ENCODE results near the gene TBK1.

The TBK1 gene

DNA sequence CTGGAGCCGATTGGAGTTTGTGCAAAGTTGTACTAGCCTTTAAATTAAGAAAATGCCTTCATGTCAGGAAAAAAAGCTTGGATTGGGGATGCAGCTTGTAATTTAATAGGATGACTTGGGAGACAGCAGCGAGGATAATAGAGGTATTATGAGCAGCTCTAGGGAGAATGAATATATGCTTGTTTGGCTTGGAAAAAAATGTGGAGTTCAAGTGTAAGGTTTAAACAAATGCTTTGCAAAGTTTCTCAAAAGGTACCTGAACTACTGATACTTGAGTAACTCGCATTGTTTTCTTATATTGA lies 93.1 kb downstream of the TBK1 start:
- no peak for DNase-seq (ENCODE audit: low spot score)

GRCh38 chr12:64549108-64549507 lies 97.2 kb downstream of the TBK1 start:
- no peak for DNase-seq (ENCODE audit: low spot score)

DNA sequence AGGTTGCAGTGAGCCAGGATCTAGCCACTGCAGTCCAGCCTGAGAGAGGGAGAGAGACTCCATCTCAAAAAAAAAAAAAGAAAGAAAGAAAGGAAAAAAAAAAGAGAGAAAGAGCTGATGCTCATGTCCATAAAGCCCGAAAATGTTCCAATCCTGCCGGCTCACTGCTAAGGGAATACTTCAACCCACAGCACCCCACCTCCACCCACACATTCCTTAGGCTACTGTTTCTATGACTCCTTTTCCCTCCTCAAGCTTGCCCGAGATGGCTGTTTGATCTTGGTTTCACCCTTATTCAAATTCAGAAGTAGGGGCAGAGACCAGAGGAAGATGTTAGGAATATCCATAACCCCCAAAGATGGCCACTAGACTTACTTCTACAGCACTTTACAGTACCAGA lies 98.8 kb downstream of the TBK1 start:
- DNase-seq (ENCODE audit: low spot score), result no peak

DNA sequence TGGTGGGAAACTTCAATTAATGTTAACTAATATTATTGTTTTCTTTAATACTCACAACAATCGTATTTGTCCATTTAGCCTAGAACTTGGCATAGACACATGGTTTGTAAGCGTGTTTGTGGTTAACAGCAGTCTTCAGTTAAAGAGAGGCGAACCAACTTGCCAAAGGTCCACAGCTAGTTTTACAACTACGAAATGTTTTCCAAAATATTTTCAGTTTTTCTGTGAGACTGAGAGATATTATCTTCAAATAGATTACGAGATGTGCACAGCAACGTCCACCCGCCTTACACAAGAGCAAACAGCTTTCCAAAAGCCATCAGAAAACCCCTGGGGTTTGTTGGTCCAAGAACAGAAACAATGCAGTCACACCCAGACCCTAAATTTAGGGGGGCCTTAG lies 99.8 kb downstream of the TBK1 start:
- DNase-seq (ENCODE audit: low spot score), result no peak
